Endothelial cell of umbilical vein (primary cell): Measurements from ENCODE around the gene RANBP1. TPM values are rescaled to one million over a fixed set of nuclear protein-coding genes. Genes with fewer than 3 reads are reported as not detected.

ENCODE experiments used
- BruUV-seq: library from RNA; stranded (reverse); fragments of 400-500 nt; replicated peaks from 2 replicates; lab custom pipeline; 2021; lab: Mats Ljungman, UMichigan
- CTCF ChIA-PET: fragments of 300-600, 350-600 bp; sonication (Branson Sonifier 250); formaldehyde crosslinking; loops from one replicate; lab custom pipeline; 2021; ENCODE audit warnings: antibody characterized with exemption, inconsistent platforms; lab: Charles Lee
- POLR2A ChIA-PET: fragments of 300-600, 350-600 bp; sonication (Branson Sonifier 250); formaldehyde crosslinking; loops from one replicate; lab custom pipeline; 2021; ENCODE audit warnings: antibody characterized with exemption, inconsistent platforms; lab: Charles Lee
- DNase-seq: peaks from one replicate; pipeline ENCODE4 v3.0.0-alpha.2; 2011; ENCODE audit warnings: low read depth, low spot score
- FAIRE-seq: peaks from 2 replicates; lab custom pipeline; 2011; peaks lifted over from hg19 to GRCh38; lab: Jason Lieb, UNC
- H2AFZ ChIP-seq: 2 replicates; pipeline ENCODE4 v1.6.0; 2012; ENCODE audit warnings: low read depth, low read length, control low read depth, inconsistent platforms
- H3K27ac ChIP-seq: 2 replicates; pipeline ENCODE4 v1.5.1; 2011; ENCODE audit warnings: low read depth, mild to moderate bottlenecking, control low read depth, low read length, moderate library complexity; ENCODE audit not compliant: insufficient read depth
- H3K27me3 ChIP-seq, 2 experiments: 2 replicates each; pipeline versions ENCODE4 v1.6.0 to v1.6.1; 2011; ENCODE audit warnings: low read length in 2 of 2, mixed read lengths in 1 of 2; ENCODE audit not compliant: control insufficient read depth in 2 of 2, insufficient read depth in 2 of 2
- H3K36me3 ChIP-seq, 2 experiments: 2 replicates in 1 of 2; 3 replicates in 1 of 2; pipeline ENCODE4 v1.5.1; 2011; ENCODE audit warnings: low read length in 2 of 2, mild to moderate bottlenecking in 1 of 2, moderate library complexity in 1 of 2; ENCODE audit not compliant: control insufficient read depth in 2 of 2, insufficient read depth in 2 of 2; ENCODE audit errors: extremely low read depth in 1 of 2
- H3K4me1 ChIP-seq: 3 replicates; pipeline ENCODE4 v1.5.1; 2011; ENCODE audit warnings: mild to moderate bottlenecking, low read length; ENCODE audit not compliant: control insufficient read depth, insufficient read depth; ENCODE audit errors: extremely low read depth
- H3K4me2 ChIP-seq: 2 replicates; pipeline ENCODE4 v1.6.1; 2011; ENCODE audit warnings: low read length, control low read depth, mixed read lengths; ENCODE audit not compliant: insufficient read depth
- H3K4me3 ChIP-seq, 3 experiments: fragments of 200-600 bp in 1 of 3; sonication (generic), shearing (Covaris generic) in 1 of 3; replicated peaks in 1 of 3; 2 replicates each; pipeline ENCODE4 v1.5.1; 2011 to 2016; ENCODE audit warnings: control low read depth in 3 of 3, low read length in 3 of 3, mild to moderate bottlenecking in 2 of 3, inconsistent platforms in 1 of 3, low read depth in 1 of 3, moderate library complexity in 1 of 3; ENCODE audit not compliant: insufficient read depth in 1 of 3
- H3K79me2 ChIP-seq: 2 replicates; pipeline ENCODE4 v1.6.0; 2012; ENCODE audit warnings: low read length, inconsistent platforms; ENCODE audit not compliant: control insufficient read depth, insufficient read depth
- H3K9ac ChIP-seq: replicated peaks from 2 replicates; pipeline ENCODE3; 2011; ENCODE audit warnings: low read length, control low read depth; ENCODE audit not compliant: insufficient read depth; ENCODE audit errors: extremely low read depth
- H3K9me1 ChIP-seq: replicated peaks from 3 replicates; pipeline ENCODE4 v1.6.0; 2011; ENCODE audit warnings: mild to moderate bottlenecking, low read length; ENCODE audit not compliant: control insufficient read depth, insufficient read depth; ENCODE audit errors: extremely low read depth
- H3K9me3 ChIP-seq: replicated peaks from 2 replicates; pipeline ENCODE4 v1.5.1; 2012; ENCODE audit warnings: low read length, inconsistent platforms; ENCODE audit not compliant: control insufficient read depth, insufficient read depth
- H4K20me1 ChIP-seq: replicated peaks from 2 replicates; pipeline ENCODE3; 2011; ENCODE audit warnings: mild to moderate bottlenecking, low read length; ENCODE audit not compliant: control insufficient read depth, insufficient read depth; ENCODE audit errors: extremely low read depth
- EZH2 ChIP-seq: IDR thresholded peaks from 2 replicates; pipeline ENCODE4 v1.6.1; 2012; ENCODE audit warnings: borderline replicate concordance, low read depth, mild to moderate bottlenecking, moderate library complexity, low read length, inconsistent platforms; ENCODE audit not compliant: severe bottlenecking
- FOS ChIP-seq: IDR thresholded peaks from 2 replicates; pipeline ENCODE4 v1.6.1; 2011; ENCODE audit warnings: mild to moderate bottlenecking, low read length, moderate library complexity, borderline replicate concordance; ENCODE audit not compliant: insufficient read depth
- GATA2 ChIP-seq: IDR thresholded peaks from 2 replicates; pipeline ENCODE4 v1.7.0; 2011; ENCODE audit warnings: low read depth, mild to moderate bottlenecking, moderate library complexity, mixed read lengths, low read length; ENCODE audit not compliant: insufficient read length, insufficient read depth
- JUN ChIP-seq: IDR thresholded peaks from 2 replicates; pipeline ENCODE4 v1.6.1; 2011; ENCODE audit warnings: borderline replicate concordance, low read depth; ENCODE audit not compliant: insufficient read length, insufficient read depth
- MYC ChIP-seq: IDR thresholded peaks from one replicate; pipeline ENCODE4 v1.6.1; 2011; ENCODE audit warnings: mild to moderate bottlenecking, low read depth, low read length
- POLR2A ChIP-seq: IDR thresholded peaks from 2 replicates; pipeline ENCODE4 v1.6.1; 2012; ENCODE audit warnings: low read depth, mild to moderate bottlenecking, control low read depth, low read length
- POLR2AphosphoS5 ChIP-seq: IDR thresholded peaks from 2 replicates; pipeline ENCODE4 v1.6.1; 2012; ENCODE audit warnings: low read depth, mild to moderate bottlenecking, control low read depth, low read length, moderate library complexity; ENCODE audit not compliant: insufficient read depth
- dilution Hi-C: fragments of 300-500 bp; cut with MboI; formaldehyde crosslinking; loops from one replicate; pipeline ENCODE4 v1.15.0; 2019; ENCODE audit warnings: low sequenced_read_pairs; ENCODE audit not compliant: extremely low pct_ligation_motif_present
- intact Hi-C: fragments of 100-400 bp; cut with micrococcal nuclease; formaldehyde crosslinking; loops from one replicate; pipeline ENCODE4 v1.10.0; 2022
- polyA plus RNA-seq, 4 experiments: library from polyadenylated mRNA; depleted of rRNA in 3 of 4; stranded (reverse) in 3 of 4; unstranded in 1 of 4; fragments of >200 nt; gene quantifications; 2 replicates each; pipeline versions ENCODE4 v1.2.1 to v1.2.3, GENCODE V29; 2011 to 2012; ENCODE audit warnings: missing spikeins in 1 of 4
- total RNA-seq: library from RNA; stranded (reverse); gene quantifications from 2 replicates; pipeline ENCODE4 v1.2.3, GENCODE V29; 2021
- TF ChIP-seq, protein P1 (sequence below): IDR thresholded peaks from 2 replicates; pipeline ENCODE4 v1.6.1; 2011; ENCODE audit not compliant: insufficient read depth, insufficient read length
- TF ChIP-seq, protein P2 (sequence below), 2 donors: IDR thresholded peaks; 1 replicate in 1 of 2; 2 replicates in 1 of 2; pipeline ENCODE4 v1.5.1; 2011; ENCODE audit warnings: low read length in 2 of 2, mild to moderate bottlenecking in 2 of 2, moderate library complexity in 2 of 2, control low read depth in 1 of 2, inconsistent platforms in 1 of 2, low read depth in 1 of 2; ENCODE audit not compliant: insufficient read depth in 1 of 2; ENCODE audit errors: extremely low read depth in 1 of 2

The RANBP1 gene
- total and polyA plus RNA-seq, 2 donors (not counting 3 experiments of a cell fraction or from before 2014, with no cell fraction given) = 228 to 247 TPM

- Histone ChIP-seq H3K27me3 (no peaks in the 10 kb centered on the region), H2AFZ (no peak overlapping the region), H3K4me3 (no peak overlapping the region), H3K9ac (no peak overlapping the region), H3K9me3 (no peaks in the 10 kb centered on the region), H4K20me1 (no peaks in the 10 kb centered on the region), H3K36me3 (peaks cover 15 to 74% of the 10 kb centered on the region in 2 experiments), H3K9me1 (no peaks in the 10 kb centered on the region), H3K79me2 (peaks cover 8% of the 10 kb centered on the region), H3K4me2 (no peak overlapping the region), H3K27ac (no peak overlapping the region), H3K4me1 (no peaks in the 10 kb centered on the region)
- FAIRE-seq (no peak), DNase-seq (no peak)
- TF ChIP-seq FOS (no peak), POLR2AphosphoS5 (no peak), POLR2A (no peak), MYC (no peak), GATA2 (no peak), JUN (no peak), EZH2 (no peak)
- TF ChIP-seq, protein P1, sequence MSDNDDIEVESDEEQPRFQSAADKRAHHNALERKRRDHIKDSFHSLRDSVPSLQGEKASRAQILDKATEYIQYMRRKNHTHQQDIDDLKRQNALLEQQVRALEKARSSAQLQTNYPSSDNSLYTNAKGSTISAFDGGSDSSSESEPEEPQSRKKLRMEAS = no peak
- TF ChIP-seq, protein P2, sequence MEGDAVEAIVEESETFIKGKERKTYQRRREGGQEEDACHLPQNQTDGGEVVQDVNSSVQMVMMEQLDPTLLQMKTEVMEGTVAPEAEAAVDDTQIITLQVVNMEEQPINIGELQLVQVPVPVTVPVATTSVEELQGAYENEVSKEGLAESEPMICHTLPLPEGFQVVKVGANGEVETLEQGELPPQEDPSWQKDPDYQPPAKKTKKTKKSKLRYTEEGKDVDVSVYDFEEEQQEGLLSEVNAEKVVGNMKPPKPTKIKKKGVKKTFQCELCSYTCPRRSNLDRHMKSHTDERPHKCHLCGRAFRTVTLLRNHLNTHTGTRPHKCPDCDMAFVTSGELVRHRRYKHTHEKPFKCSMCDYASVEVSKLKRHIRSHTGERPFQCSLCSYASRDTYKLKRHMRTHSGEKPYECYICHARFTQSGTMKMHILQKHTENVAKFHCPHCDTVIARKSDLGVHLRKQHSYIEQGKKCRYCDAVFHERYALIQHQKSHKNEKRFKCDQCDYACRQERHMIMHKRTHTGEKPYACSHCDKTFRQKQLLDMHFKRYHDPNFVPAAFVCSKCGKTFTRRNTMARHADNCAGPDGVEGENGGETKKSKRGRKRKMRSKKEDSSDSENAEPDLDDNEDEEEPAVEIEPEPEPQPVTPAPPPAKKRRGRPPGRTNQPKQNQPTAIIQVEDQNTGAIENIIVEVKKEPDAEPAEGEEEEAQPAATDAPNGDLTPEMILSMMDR (IDR thresholded peaks at IDR 0.05; ENCODE audit: extremely low read depth in 1 of 2, insufficient read depth in 1 of 2, low read depth in 1 of 2, low read length in 2 of 2) = no peak
- intact Hi-C loops = no loop called here
- ChIA-PET POLR2A (interaction anchor here (0.6 kb wide), 1 partner anchor 65 kb away, joined by 4 read pairs; no protein-coding TSS in a partner anchor), CTCF (interaction anchor here (0.9 kb wide), 1 partner anchor 20 kb away, joined by 3 read pairs; no protein-coding TSS in a partner anchor)
- dilution Hi-C loops = no loop called here
- no TSS peak for BruUV-seq
Observed at GRCh38 chr22:20109411-20110358, 6.2 kb upstream of the RANBP1 start.
